K562 (cell line): ENCODE results near the gene GRK4. TPM values are rescaled to one million over a fixed set of nuclear protein-coding genes. Genes with fewer than 3 reads are reported as not detected.
A peak's percentile ranks its signal among the peaks of the same experiment; 100 is the strongest.

Source experiments
- DMBX1 ChIP-seq: fragments of 250-450 bp; sonication (Bioruptor Pico); IDR thresholded peaks from 2 replicates; pipeline ENCODE4 v1.8.0; 2022; ENCODE audit warnings: inconsistent platforms, mild to moderate bottlenecking, moderate library complexity, borderline replicate concordance
- GTF2A2 ChIP-seq: IDR thresholded peaks from 2 replicates; pipeline ENCODE4 v1.6.1; 2016; ENCODE audit warnings: mild to moderate bottlenecking, missing genetic modification characterization, missing compliant biosample characterization
- SIN3A ChIP-seq, 2 experiments: fragments of 150-350 bp in 1 of 2; IDR thresholded peaks; 2 replicates each; pipeline ENCODE4 v1.6.1; 2011 to 2016; ENCODE audit warnings: borderline replicate concordance in 2 of 2, low read depth in 2 of 2, low read length in 2 of 2, mild to moderate bottlenecking in 2 of 2, moderate library complexity in 2 of 2; ENCODE audit not compliant: control insufficient read depth in 1 of 2
- SIRT6 ChIP-seq: IDR thresholded peaks from one replicate; pipeline ENCODE4 v1.6.1; 2012; ENCODE audit warnings: low read depth, mild to moderate bottlenecking, control low read depth, inconsistent platforms, low read length, moderate library complexity
- ZNF146 ChIP-seq: IDR thresholded peaks from one replicate; pipeline ENCODE4 v1.6.1; 2018; ENCODE audit warnings: missing compliant biosample characterization; ENCODE audit not compliant: unreplicated experiment
- ZNF232 ChIP-seq: sonication (generic); formaldehyde crosslinking; IDR thresholded peaks from 2 replicates; pipeline ENCODE4 v1.8.0; 2022; ENCODE audit warnings: mild to moderate bottlenecking, missing genetic modification reagents
- ZNF347 ChIP-seq: fragments of 450-650 bp; formaldehyde crosslinking; IDR thresholded peaks from 2 replicates; pipeline ENCODE4 v1.4.0; 2020; ENCODE audit warnings: low read depth, mild to moderate bottlenecking, moderate library complexity
- polyA plus RNA-seq, 8 experiments: library from polyadenylated mRNA; depleted of rRNA in 4 of 8; stranded (reverse) in 5 of 8; unstranded in 3 of 8; fragments of >200 nt; fragmentation: Nextera tagmentation in 2 of 8; fragmentation: Illumina TruSeq in 1 of 8; extraction: Ambion mirVana in 2 of 8; extraction: Trizol in 1 of 8; gene quantifications; 2 replicates each; pipeline versions ENCODE4 v1.2.1 to v1.2.3, GENCODE V29; 2011 to 2014; ENCODE audit warnings: inconsistent platforms in 1 of 8, missing spikeins in 1 of 8
- total RNA-seq, 7 experiments: library from RNA; depleted of rRNA in 6 of 7; stranded (reverse); fragments of >200 nt in 6 of 7; fragmentation: Illumina TruSeq in 2 of 7; extraction: Trizol in 2 of 7; gene quantifications; 2 replicates each; pipeline versions ENCODE4 v1.2.1 to v1.2.3, GENCODE V29; 2011 to 2021; ENCODE audit warnings: low replicate concordance in 1 of 7
- TF ChIP-seq, protein P1 (sequence below), 2 experiments: fragments of 450-650 bp; IDR thresholded peaks; 2 replicates each; pipeline ENCODE4 v1.6.1; 2016; ENCODE audit warnings: mild to moderate bottlenecking in 2 of 2, borderline replicate concordance in 1 of 2, low read depth in 1 of 2, moderate library complexity in 1 of 2
- TF ChIP-seq, protein P2 (sequence below): fragments of 250-450 bp; sonication (Bioruptor Pico); IDR thresholded peaks from 2 replicates; pipeline ENCODE4 v1.4.0; 2020; ENCODE audit warnings: mild to moderate bottlenecking
- TF ChIP-seq, protein P3 (sequence below): fragments of 450-650 bp; IDR thresholded peaks from 2 replicates; pipeline ENCODE4 v1.6.1; 2016
- TF ChIP-seq, protein P4 (sequence below), 2 experiments: fragments of 450-650 bp; conservative IDR thresholded peaks; 2 replicates each; pipeline ENCODE4 v1.6.1; 2017; ENCODE audit warnings: mild to moderate bottlenecking in 2 of 2, moderate library complexity in 2 of 2
- TF ChIP-seq, protein P5 (sequence below): sonication (generic); formaldehyde crosslinking; IDR thresholded peaks from 2 replicates; pipeline ENCODE4 v1.8.1; 2023; ENCODE audit warnings: mild to moderate bottlenecking, missing genetic modification reagents

Gene GRK4
- total and polyA plus RNA-seq, 9 of the 15 experiments (the other 6 are each of a cell fraction or from before 2014, with no cell fraction given): 1.1 to 4.8 (median 2.6) TPM

DNA sequence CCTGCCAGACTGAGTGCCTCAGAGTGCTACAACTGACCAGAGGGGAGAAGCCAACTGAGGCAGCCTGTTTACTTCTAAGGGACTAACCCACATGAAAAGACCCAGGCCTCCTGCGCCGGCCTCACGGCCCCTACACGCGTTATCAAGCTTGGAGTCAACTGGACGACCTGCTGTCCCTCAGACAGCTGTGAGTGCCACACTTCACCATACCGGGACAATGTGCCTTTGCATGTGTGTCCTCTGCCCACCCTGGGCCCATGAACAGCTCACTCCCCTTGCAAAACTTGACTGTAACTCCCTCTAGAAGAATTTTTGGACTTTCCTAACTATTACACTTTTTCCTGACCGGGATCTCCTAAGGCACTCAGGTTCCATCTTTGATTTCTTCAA, 2.0 kb upstream of the GRK4 start (continued):
- TF ChIP-seq, protein P1, sequence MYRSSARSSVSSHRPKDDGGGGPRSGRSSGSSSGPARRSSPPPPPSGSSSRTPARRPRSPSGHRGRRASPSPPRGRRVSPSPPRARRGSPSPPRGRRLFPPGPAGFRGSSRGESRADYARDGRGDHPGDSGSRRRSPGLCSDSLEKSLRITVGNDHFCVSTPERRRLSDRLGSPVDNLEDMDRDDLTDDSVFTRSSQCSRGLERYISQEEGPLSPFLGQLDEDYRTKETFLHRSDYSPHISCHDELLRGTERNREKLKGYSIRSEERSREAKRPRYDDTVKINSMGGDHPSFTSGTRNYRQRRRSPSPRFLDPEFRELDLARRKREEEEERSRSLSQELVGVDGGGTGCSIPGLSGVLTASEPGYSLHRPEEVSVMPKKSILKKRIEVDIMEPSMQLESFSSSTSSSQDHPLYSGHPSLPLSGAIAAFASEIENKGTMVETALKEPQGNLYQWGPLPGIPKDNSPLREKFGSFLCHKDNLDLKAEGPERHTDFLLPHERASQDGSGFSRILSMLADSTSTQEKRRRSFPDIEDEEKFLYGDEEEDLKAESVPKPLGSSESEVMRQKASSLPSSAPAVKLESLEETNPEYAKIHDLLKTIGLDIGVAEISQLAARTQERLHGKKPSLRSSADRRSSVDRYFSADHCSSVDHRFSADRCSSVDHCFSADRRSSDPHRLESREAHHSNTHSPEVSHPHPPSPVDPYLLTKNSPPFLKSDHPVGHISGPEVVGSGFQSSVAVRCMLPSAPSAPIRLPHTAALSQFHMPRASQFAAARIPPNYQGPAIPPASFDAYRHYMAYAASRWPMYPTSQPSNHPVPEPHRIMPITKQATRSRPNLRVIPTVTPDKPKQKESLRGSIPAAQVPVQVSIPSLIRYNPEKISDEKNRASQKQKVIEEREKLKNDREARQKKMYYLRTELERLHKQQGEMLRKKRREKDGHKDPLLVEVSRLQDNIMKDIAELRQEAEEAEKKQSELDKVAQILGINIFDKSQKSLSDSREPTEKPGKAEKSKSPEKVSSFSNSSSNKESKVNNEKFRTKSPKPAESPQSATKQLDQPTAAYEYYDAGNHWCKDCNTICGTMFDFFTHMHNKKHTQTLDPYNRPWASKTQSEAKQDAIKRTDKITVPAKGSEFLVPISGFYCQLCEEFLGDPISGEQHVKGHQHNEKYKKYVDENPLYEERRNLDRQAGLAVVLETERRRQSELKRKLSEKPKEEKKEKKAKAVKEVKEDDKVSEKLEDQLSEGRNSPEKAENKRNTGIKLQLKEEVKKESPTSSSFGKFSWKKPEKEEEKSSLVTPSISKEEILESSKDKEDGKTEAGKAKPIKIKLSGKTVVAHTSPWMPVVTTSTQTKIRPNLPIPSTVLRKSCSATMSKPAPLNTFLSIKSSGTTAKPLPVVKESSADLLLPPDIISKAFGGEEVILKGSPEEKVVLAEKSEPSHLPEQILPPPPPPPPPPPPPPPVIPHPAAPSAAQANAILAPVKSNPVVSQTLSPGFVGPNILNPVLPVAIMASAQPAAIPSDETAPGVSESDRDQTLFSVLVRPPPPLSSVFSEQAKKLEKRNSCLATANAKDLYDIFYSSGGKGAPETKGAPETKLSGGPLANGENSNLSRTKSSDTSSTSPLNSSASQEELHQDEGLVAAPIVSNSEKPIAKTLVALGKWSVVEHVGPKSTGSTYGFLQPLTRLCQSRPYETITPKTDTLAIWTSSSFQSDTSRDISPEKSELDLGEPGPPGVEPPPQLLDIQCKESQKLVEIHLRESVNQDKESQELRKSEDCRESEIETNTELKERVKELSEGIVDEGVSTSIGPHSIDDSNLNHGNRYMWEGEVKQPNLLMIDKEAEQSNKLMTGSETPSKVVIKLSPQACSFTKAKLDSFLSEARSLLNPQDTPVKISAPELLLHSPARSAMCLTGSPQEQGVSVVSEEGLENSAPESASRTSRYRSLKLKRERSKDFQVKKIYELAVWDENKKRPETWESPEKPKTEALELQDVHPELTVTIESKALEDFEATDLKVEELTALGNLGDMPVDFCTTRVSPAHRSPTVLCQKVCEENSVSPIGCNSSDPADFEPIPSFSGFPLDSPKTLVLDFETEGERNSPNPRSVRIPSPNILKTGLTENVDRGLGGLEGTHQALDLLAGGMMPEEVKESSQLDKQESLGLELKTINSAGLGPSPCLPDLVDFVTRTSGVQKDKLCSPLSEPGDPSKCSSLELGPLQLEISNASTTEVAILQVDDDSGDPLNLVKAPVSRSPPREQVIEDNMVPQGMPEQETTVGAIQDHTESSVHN (IDR thresholded peaks at IDR 0.05; ENCODE audit: borderline replicate concordance in 1 of 2, low read depth in 1 of 2): no peak
- TF ChIP-seq, protein P2, sequence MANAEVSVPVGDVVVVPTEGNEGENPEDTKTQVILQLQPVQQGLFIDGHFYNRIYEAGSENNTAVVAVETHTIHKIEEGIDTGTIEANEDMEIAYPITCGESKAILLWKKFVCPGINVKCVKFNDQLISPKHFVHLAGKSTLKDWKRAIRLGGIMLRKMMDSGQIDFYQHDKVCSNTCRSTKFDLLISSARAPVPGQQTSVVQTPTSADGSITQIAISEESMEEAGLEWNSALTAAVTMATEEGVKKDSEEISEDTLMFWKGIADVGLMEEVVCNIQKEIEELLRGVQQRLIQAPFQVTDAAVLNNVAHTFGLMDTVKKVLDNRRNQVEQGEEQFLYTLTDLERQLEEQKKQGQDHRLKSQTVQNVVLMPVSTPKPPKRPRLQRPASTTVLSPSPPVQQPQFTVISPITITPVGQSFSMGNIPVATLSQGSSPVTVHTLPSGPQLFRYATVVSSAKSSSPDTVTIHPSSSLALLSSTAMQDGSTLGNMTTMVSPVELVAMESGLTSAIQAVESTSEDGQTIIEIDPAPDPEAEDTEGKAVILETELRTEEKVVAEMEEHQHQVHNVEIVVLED (CRISPR knock-in tag): no peak
- TF ChIP-seq ZNF146 (CRISPR knock-in tag) (no peak), SIRT6 (no peak), ZNF232 (CRISPR knock-in tag) (peak; percentile 58; the same call in 1 of the 2 replicates), DMBX1 (CRISPR knock-in tag) (no peak), ZNF347 (CRISPR knock-in tag) (no peak), GTF2A2 (tag) (no peak), SIN3A (IDR thresholded peaks at IDR 0.05; ENCODE audit: borderline replicate concordance in 2 of 2, control insufficient read depth in 1 of 2, low read depth in 2 of 2, low read length in 2 of 2) (peak in 1 of 2 experiments; percentile 63; a peak in 2 of 4 replicates)
- TF ChIP-seq, protein P3, sequence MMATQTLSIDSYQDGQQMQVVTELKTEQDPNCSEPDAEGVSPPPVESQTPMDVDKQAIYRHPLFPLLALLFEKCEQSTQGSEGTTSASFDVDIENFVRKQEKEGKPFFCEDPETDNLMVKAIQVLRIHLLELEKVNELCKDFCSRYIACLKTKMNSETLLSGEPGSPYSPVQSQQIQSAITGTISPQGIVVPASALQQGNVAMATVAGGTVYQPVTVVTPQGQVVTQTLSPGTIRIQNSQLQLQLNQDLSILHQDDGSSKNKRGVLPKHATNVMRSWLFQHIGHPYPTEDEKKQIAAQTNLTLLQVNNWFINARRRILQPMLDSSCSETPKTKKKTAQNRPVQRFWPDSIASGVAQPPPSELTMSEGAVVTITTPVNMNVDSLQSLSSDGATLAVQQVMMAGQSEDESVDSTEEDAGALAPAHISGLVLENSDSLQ: no peak
- TF ChIP-seq, protein P4, sequence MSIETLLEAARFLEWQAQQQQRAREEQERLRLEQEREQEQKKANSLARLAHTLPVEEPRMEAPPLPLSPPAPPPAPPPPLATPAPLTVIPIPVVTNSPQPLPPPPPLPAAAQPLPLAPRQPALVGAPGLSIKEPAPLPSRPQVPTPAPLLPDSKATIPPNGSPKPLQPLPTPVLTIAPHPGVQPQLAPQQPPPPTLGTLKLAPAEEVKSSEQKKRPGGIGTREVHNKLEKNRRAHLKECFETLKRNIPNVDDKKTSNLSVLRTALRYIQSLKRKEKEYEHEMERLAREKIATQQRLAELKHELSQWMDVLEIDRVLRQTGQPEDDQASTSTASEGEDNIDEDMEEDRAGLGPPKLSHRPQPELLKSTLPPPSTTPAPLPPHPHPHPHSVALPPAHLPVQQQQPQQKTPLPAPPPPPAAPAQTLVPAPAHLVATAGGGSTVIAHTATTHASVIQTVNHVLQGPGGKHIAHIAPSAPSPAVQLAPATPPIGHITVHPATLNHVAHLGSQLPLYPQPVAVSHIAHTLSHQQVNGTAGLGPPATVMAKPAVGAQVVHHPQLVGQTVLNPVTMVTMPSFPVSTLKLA (conservative IDR thresholded peaks at IDR 0.05): 0 out of 4 replicates have a peak, but pooled peaks of 1 of the 2 experiments have one; percentile 39
- TF ChIP-seq, protein P5, sequence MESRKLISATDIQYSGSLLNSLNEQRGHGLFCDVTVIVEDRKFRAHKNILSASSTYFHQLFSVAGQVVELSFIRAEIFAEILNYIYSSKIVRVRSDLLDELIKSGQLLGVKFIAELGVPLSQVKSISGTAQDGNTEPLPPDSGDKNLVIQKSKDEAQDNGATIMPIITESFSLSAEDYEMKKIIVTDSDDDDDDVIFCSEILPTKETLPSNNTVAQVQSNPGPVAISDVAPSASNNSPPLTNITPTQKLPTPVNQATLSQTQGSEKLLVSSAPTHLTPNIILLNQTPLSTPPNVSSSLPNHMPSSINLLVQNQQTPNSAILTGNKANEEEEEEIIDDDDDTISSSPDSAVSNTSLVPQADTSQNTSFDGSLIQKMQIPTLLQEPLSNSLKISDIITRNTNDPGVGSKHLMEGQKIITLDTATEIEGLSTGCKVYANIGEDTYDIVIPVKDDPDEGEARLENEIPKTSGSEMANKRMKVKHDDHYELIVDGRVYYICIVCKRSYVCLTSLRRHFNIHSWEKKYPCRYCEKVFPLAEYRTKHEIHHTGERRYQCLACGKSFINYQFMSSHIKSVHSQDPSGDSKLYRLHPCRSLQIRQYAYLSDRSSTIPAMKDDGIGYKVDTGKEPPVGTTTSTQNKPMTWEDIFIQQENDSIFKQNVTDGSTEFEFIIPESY (CRISPR knock-in tag): peak; percentile 60
